SU-DHL-6 (cell line): Measurements from ENCODE around the gene PPCDC.

ENCODE experiments used
- CTCF ChIP-seq: fragments of 200-600 bp; sonication (generic); IDR thresholded peaks from one replicate; pipeline ENCODE4 v1.5.1; 2017; ENCODE audit warnings: antibody characterized with exemption, mild to moderate bottlenecking, low read length, moderate library complexity; ENCODE audit not compliant: insufficient read depth, poor library complexity, severe bottlenecking
- EZH2phosphoT487 ChIP-seq: fragments of 200-600 bp; sonication (generic), shearing (Covaris generic); conservative IDR thresholded peaks from 2 replicates; pipeline ENCODE4 v1.6.1; 2018; ENCODE audit warnings: mild to moderate bottlenecking, antibody characterized with exemption, low read length, moderate library complexity, mixed read lengths

- TF ChIP-seq CTCF (no peak), EZH2phosphoT487 (no peak)
Observed at GRCh38 chr15:75048394-75048793, 25.0 kb downstream of the PPCDC start.
